ENCODE data around the gene C1orf35. TPM values are rescaled to one million over a fixed set of nuclear protein-coding genes. Genes with fewer than 3 reads are reported as not detected.

C1orf35 gene
- total and polyA plus RNA-seq, 9 of the 15 experiments (the other 6 are each of a cell fraction or from before 2014, with no cell fraction given) = 3.2 to 48.7 (median 12.5) TPM

- TF ChIP-seq ZNF444 (CRISPR knock-in tag; IDR thresholded peaks at IDR 0.05) (no peak), HOXB6 (CRISPR knock-in tag; IDR thresholded peaks at IDR 0.05; ENCODE audit: borderline replicate concordance) (0 out of 2 replicates have a peak, but pooled peaks have one; percentile 36), POU5F1 (IDR thresholded peaks at IDR 0.05; ENCODE audit: borderline replicate concordance, low read depth, low read length, partially characterized antibody) (peak; percentile 64), FOXK2 (conservative IDR thresholded peaks at IDR 0.05 in 1 of 2, IDR thresholded peaks at IDR 0.05 in 1 of 2; ENCODE audit: low read depth in 2 of 2) (peak in 1 of 2 experiments; percentile 64; a peak in 3 of 4 replicates), ZHX1 (conservative IDR thresholded peaks at IDR 0.05; ENCODE audit: low read length) (peak; percentile 23; the same call in 1 of the 2 replicates), CTCFL (IDR thresholded peaks at IDR 0.05; ENCODE audit: borderline replicate concordance, insufficient read depth, low read depth, low read length, poor library complexity, severe bottlenecking) (no peak), JUN (IDR thresholded peaks at IDR 0.05; ENCODE audit: borderline replicate concordance, low read depth, low read length) (peak; percentile 71), JUN (CRISPR knock-in tag; IDR thresholded peaks at IDR 0.05; ENCODE audit: borderline replicate concordance) (peak; percentile 91; the same call in 1 of the 2 replicates), ZNF639 (CRISPR knock-in tag; conservative IDR thresholded peaks at IDR 0.05 in 1 of 2, IDR thresholded peaks at IDR 0.05 in 1 of 2) (peak in 1 of 2 experiments; percentile 86; a peak in 2 of 4 replicates), CBX5 (IDR thresholded peaks at IDR 0.05; ENCODE audit: borderline replicate concordance, low read depth) (no peak), POLR2B (IDR thresholded peaks at IDR 0.05; ENCODE audit: low read depth, partially characterized antibody) (peak; percentile 80), KAT7 (CRISPR knock-in tag; IDR thresholded peaks at IDR 0.05; ENCODE audit: borderline replicate concordance) (peak; percentile 82; the same call in 1 of the 2 replicates), THRA (IDR thresholded peaks at IDR 0.05) (no peak), ZEB2 (IDR thresholded peaks at IDR 0.05) (no peak), ESRRA (IDR thresholded peaks at IDR 0.05; ENCODE audit: borderline replicate concordance, low read depth) (peak; percentile 74; the same call in 1 of the 2 replicates), E2F1 (CRISPR knock-in tag; IDR thresholded peaks at IDR 0.05) (peak; percentile 99)
Observed at GRCh38 chr1:228102791-228103620, at the start of gene C1orf35 (continued).
